ENCODE data around the gene UBP1. TPM values are rescaled to one million over a fixed set of nuclear protein-coding genes. Genes with fewer than 3 reads are reported as not detected.

Gene UBP1
- total and polyA plus RNA-seq, 9 of the 15 experiments (the other 6 are each of a cell fraction or from before 2014, with no cell fraction given) = 13.6 to 143 (median 79.6) TPM

DNA sequence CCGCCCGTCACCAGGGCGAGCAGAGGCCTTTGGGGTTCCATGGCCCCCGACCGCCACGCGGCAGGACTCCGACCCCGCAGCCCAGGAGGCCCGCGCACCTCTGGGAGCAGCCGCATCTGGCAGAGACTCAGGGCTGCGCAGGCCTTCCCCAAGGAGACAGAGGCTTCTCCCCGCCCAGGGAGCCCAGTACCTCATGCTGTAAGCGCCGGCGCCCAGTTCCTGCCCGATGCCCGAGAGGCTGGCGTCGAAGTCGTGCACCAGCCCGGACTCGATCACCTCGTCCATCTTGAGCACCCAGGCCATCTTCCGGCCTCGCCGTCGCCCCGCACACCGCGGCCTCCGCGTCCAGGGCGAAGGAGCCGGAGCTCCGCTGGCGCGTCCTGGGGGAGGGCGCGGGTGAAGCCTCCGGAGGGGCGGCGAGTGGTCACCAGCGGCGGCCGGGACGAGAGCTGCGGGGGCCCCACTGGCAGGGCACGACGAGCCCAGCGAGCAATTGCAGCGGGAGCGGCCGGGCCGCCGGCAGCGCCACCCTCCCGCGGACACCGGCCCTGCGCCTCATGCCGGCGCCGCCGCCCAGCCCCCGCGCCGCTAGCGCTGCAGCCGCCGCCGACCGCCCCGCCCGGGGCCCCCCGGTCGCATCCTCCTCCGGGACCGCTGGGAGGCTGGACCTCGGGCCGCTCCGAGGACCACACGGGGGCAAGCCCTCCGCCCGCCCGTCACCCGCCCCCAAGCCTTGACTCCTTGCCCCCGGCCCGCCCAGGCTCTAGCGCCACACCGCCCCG is 468 bp downstream of the UBP1 start (continued):
- TF ChIP-seq, protein P1, sequence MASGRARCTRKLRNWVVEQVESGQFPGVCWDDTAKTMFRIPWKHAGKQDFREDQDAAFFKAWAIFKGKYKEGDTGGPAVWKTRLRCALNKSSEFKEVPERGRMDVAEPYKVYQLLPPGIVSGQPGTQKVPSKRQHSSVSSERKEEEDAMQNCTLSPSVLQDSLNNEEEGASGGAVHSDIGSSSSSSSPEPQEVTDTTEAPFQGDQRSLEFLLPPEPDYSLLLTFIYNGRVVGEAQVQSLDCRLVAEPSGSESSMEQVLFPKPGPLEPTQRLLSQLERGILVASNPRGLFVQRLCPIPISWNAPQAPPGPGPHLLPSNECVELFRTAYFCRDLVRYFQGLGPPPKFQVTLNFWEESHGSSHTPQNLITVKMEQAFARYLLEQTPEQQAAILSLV (tag; IDR thresholded peaks at IDR 0.05) = no peak
- TF ChIP-seq, protein P2, sequence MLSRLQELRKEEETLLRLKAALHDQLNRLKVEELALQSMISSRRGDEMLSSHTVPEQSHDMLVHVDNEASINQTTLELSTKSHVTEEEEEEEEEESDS (CRISPR knock-in tag; IDR thresholded peaks at IDR 0.05) = no peak
- TF ChIP-seq, protein P3, sequence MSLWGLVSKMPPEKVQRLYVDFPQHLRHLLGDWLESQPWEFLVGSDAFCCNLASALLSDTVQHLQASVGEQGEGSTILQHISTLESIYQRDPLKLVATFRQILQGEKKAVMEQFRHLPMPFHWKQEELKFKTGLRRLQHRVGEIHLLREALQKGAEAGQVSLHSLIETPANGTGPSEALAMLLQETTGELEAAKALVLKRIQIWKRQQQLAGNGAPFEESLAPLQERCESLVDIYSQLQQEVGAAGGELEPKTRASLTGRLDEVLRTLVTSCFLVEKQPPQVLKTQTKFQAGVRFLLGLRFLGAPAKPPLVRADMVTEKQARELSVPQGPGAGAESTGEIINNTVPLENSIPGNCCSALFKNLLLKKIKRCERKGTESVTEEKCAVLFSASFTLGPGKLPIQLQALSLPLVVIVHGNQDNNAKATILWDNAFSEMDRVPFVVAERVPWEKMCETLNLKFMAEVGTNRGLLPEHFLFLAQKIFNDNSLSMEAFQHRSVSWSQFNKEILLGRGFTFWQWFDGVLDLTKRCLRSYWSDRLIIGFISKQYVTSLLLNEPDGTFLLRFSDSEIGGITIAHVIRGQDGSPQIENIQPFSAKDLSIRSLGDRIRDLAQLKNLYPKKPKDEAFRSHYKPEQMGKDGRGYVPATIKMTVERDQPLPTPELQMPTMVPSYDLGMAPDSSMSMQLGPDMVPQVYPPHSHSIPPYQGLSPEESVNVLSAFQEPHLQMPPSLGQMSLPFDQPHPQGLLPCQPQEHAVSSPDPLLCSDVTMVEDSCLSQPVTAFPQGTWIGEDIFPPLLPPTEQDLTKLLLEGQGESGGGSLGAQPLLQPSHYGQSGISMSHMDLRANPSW (CRISPR knock-in tag; IDR thresholded peaks at IDR 0.05) = no peak
- TF ChIP-seq DMBX1 (CRISPR knock-in tag; IDR thresholded peaks at IDR 0.05; ENCODE audit: borderline replicate concordance) = no peak; the same call in 1 of the 2 replicates
- no peak for TF ChIP-seq SRSF7 (optimal IDR thresholded peaks at IDR 0.05; ENCODE audit: low read depth, low read length)
- TF ChIP-seq, protein P4, sequence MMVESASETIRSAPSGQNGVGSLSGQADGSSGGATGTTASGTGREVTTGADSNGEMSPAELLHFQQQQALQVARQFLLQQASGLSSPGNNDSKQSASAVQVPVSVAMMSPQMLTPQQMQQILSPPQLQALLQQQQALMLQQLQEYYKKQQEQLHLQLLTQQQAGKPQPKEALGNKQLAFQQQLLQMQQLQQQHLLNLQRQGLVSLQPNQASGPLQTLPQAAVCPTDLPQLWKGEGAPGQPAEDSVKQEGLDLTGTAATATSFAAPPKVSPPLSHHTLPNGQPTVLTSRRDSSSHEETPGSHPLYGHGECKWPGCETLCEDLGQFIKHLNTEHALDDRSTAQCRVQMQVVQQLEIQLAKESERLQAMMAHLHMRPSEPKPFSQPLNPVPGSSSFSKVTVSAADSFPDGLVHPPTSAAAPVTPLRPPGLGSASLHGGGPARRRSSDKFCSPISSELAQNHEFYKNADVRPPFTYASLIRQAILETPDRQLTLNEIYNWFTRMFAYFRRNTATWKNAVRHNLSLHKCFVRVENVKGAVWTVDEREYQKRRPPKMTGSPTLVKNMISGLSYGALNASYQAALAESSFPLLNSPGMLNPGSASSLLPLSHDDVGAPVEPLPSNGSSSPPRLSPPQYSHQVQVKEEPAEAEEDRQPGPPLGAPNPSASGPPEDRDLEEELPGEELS (CRISPR knock-in tag; IDR thresholded peaks at IDR 0.05; ENCODE audit: borderline replicate concordance) = peak; percentile 72; the same call in 1 of the 2 replicates
- TF ChIP-seq, protein P5, sequence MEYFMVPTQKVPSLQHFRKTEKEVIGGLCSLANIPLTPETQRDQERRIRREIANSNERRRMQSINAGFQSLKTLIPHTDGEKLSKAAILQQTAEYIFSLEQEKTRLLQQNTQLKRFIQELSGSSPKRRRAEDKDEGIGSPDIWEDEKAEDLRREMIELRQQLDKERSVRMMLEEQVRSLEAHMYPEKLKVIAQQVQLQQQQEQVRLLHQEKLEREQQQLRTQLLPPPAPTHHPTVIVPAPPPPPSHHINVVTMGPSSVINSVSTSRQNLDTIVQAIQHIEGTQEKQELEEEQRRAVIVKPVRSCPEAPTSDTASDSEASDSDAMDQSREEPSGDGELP (CRISPR knock-in tag; IDR thresholded peaks at IDR 0.05; ENCODE audit: borderline replicate concordance) = peak; percentile 62
- no peak for TF ChIP-seq ZNF77 (CRISPR knock-in tag; IDR thresholded peaks at IDR 0.05)
- TF ChIP-seq, protein P6, sequence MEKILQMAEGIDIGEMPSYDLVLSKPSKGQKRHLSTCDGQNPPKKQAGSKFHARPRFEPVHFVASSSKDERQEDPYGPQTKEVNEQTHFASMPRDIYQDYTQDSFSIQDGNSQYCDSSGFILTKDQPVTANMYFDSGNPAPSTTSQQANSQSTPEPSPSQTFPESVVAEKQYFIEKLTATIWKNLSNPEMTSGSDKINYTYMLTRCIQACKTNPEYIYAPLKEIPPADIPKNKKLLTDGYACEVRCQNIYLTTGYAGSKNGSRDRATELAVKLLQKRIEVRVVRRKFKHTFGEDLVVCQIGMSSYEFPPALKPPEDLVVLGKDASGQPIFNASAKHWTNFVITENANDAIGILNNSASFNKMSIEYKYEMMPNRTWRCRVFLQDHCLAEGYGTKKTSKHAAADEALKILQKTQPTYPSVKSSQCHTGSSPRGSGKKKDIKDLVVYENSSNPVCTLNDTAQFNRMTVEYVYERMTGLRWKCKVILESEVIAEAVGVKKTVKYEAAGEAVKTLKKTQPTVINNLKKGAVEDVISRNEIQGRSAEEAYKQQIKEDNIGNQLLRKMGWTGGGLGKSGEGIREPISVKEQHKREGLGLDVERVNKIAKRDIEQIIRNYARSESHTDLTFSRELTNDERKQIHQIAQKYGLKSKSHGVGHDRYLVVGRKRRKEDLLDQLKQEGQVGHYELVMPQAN (IDR thresholded peaks at IDR 0.05; ENCODE audit: borderline replicate concordance) = no peak
- no peak for TF ChIP-seq ARHGAP35 (IDR thresholded peaks at IDR 0.05; ENCODE audit: partially characterized antibody)
- no peak for TF ChIP-seq ZNF134 (CRISPR knock-in tag; conservative IDR thresholded peaks at IDR 0.05)
- no peak for TF ChIP-seq SIX5 (IDR thresholded peaks at IDR 0.05; ENCODE audit: borderline replicate concordance in 1 of 2, insufficient read depth in 1 of 2, low read depth in 1 of 2, low read length in 2 of 2)
- no peak; the same call in 1 of the 2 replicates for TF ChIP-seq ZBED1 (IDR thresholded peaks at IDR 0.05)
- TF ChIP-seq, protein P7, sequence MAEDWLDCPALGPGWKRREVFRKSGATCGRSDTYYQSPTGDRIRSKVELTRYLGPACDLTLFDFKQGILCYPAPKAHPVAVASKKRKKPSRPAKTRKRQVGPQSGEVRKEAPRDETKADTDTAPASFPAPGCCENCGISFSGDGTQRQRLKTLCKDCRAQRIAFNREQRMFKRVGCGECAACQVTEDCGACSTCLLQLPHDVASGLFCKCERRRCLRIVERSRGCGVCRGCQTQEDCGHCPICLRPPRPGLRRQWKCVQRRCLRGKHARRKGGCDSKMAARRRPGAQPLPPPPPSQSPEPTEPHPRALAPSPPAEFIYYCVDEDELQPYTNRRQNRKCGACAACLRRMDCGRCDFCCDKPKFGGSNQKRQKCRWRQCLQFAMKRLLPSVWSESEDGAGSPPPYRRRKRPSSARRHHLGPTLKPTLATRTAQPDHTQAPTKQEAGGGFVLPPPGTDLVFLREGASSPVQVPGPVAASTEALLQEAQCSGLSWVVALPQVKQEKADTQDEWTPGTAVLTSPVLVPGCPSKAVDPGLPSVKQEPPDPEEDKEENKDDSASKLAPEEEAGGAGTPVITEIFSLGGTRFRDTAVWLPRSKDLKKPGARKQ (CRISPR knock-in tag; IDR thresholded peaks at IDR 0.05) = no peak
- no peak for TF ChIP-seq POU5F1 (IDR thresholded peaks at IDR 0.05; ENCODE audit: borderline replicate concordance, low read depth, low read length, partially characterized antibody)
- no peak for TF ChIP-seq ZNF444 (CRISPR knock-in tag; IDR thresholded peaks at IDR 0.05)
